ENCODE data around the gene SZRD1.

The SZRD1 gene

GRCh38 chr1:16441282-16441665 is 74.2 kb downstream of the SZRD1 start:
- no peak for DNase-seq

GRCh38 chr1:16442265-16442664 is 75.2 kb downstream of the SZRD1 start:
- DNase-seq: no peak

GRCh38 chr1:16442941-16443340 is 75.9 kb downstream of the SZRD1 start:
- no peak for DNase-seq

GRCh38 chr1:16443975-16444770 is 77.1 kb downstream of the SZRD1 start:
- no peak for DNase-seq

GRCh38 chr1:16445052-16445451 is 78.0 kb downstream of the SZRD1 start:
- DNase-seq: no peak

GRCh38 chr1:16446116-16446515 is 79.1 kb downstream of the SZRD1 start:
- DNase-seq: no peak

GRCh38 chr1:16447641-16448040 is 80.6 kb downstream of the SZRD1 start:
- DNase-seq: no peak

Data from fibroblast of skin of right quadriceps (primary cell).